ENCODE data around the gene UBL3.

Gene UBL3

GRCh38 chr13:29858231-29858630, 7.8 kb upstream of the UBL3 start:
- in situ Hi-C loops (cut with MboI; ENCODE audit: low sequenced_read_pairs), result no loop called here

DNA sequence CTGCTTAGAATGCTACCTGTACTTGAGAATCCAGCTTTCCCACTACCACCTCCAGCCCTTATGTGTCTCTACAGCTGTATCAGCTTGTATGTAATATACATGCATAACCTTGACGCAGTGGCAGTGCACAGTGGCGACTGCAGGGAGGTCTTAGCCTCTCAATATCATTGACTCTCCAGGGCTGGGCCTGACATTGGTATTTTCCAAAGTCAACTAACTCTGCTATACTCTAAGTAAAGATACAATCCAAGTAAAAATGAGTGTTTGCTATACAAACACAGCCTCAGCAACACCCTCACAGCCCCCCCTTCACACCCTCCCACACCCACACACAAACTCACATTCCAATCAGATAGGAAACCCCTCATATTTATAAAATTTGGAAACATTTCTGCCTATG, 6.7 kb upstream of the UBL3 start:
- in situ Hi-C loops (cut with MboI; ENCODE audit: low sequenced_read_pairs), result no loop called here

GRCh38 chr13:29856426-29856825, 6.0 kb upstream of the UBL3 start:
- in situ Hi-C loops (cut with MboI; ENCODE audit: low sequenced_read_pairs), result no loop called here

- in situ Hi-C loops (cut with MboI; ENCODE audit: low sequenced_read_pairs), result no loop called here
These were observed 5.4 kb upstream of the UBL3 start for GRCh38 chr13:29855784-29856183.

DNA sequence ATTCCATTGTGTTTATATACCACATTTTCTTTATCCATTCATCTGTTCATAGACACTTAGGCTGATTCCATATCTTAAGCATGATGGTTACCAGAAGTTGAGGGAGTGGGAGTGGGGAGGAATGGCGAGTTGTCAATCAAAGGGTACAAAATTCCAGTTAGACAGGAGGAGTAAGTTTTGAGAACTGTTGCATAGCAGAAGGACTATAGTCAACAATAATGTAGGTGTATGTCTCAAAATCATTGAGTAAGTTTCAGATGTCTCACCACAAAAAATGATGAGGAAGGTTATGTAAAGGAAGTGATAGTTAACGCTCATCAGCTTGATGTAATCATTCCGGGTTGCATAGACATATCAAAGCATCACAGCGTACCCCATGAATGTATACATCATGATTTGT, 4.6 kb upstream of the UBL3 start:
- in situ Hi-C loops (cut with MboI; ENCODE audit: low sequenced_read_pairs), result no loop called here

- in situ Hi-C loops (cut with MboI; ENCODE audit: low sequenced_read_pairs), result no loop called here
These were observed 2.7 kb upstream of the UBL3 start for GRCh38 chr13:29853131-29853530.

DNA sequence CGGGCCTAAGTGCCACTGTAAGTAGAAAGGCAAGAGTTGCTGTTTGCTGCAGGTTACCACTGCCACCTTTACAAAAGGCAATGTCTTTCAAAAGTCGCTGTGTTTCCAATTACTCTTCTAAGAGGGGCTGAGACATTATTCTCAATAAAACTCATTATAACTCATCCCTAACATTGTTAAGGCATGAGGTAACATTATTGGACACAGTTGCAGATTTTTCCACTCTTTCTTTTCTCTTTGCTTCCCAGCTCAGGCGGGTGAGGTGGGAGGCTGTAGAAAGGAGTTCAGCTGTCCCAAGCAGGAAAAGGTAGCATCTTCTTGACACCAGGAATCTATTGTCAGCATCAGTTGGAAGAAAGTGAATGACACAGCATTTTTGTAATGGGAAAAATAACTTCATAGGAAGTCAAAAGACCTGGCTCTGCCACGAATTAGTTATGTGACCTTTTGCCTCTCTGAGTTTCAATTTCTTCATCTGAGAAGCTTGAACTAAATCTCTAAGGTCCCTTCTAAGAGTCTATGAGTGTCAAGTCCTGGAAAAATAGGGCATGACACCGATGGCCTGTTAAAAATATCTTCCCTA, 2.1 kb upstream of the UBL3 start:
- in situ Hi-C loops (cut with MboI; ENCODE audit: low sequenced_read_pairs), result no loop called here

DNA sequence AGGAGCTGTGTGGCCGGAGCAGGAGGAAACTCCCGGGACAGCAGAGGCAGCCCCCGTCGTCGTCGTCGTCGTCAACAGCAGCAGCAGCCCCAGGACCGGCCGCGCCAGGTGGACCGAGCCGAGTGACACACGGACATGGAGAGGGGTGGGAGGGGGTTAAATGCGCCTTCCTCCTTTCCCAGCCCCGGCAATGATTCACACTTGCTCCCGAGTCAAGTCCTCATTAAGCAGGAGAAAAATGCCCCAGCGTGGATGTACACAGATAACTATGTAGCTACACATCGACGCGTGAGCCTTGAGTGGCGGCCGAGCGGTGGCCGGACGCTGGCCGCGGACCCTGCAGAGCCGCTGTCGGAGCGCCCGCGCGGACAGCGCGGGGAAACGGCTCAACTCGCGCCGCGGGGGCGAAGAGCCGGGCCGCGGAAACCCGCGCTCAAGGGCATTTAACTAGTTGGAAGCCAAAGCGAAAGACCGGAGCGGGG, 645 bp downstream of the UBL3 start:
- in situ Hi-C loops (cut with MboI; ENCODE audit: low sequenced_read_pairs), result no loop called here

- in situ Hi-C loops (cut with MboI; ENCODE audit: low sequenced_read_pairs), result no loop called here
These were observed 1.3 kb downstream of the UBL3 start for GRCh38 chr13:29849071-29849631.

- in situ Hi-C loops (cut with MboI; ENCODE audit: low sequenced_read_pairs), result no loop called here
These were observed 2.9 kb downstream of the UBL3 start for GRCh38 chr13:29847501-29847983.

DNA sequence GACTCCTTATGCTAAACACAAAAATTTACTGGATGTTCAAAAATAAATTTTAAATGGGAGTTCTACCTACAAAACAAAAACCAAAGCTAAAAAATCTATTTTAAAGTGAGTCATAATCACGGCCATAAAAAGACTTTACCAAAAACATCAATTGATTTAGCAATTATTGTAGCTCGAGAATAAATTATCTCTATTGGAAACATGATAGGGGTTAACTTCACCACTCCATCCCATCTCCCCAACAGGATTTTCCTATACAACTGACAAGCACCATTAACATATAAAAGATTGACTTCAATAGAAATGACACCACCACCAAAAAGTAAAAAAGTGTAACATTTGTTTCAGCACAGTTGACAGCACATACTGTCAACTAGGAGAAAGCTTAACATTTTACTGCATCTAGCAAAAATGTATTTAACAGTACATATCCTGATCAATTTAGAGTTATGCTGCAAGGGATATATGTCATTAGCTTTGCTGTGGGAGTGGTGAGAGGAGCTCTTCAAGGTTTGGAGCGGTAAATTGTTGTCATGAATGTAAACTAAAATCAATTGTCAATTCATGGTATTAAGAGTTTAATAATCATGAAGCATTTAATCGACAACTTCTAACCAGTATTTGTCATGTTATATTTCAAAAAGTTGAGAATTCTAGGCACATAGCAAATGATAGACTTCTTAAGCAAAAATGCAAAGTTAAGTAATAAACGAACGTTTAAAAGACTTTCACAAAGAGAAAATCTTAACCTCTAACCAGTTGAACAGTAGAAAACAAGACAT, 3.8 kb downstream of the UBL3 start:
- in situ Hi-C loops (cut with MboI; ENCODE audit: low sequenced_read_pairs), result no loop called here

DNA sequence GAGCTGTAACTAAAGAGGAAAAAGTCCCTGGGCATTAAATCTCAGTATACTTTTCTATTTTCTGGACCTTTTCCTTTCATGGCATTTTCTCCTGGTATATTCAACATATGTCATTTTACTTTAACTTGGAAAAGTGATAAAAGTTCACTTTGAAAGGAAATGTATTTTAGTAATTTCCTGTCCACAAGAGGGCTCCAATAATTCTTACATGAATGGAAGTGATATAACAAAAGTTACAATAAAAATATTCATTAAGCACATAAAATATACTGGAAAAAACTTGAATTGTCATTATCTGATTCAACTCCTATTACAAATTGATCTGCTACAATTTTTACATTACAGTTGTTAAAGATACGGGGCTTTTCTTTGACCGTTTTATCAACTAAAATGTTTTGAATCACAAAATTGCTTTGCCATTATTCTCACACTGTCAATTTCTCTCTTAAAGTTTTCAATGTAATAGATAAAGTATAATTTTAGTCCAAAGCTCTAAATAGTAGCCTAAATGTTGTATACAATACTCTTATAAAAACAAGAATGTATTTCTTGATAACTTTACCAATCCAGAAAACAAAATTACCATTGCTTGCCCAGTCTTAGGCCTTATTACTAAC, 4.9 kb downstream of the UBL3 start:
- in situ Hi-C loops (cut with MboI; ENCODE audit: low sequenced_read_pairs), result no loop called here

- in situ Hi-C loops (cut with MboI; ENCODE audit: low sequenced_read_pairs), result no loop called here
These were observed 6.0 kb downstream of the UBL3 start for GRCh38 chr13:29844441-29844840.

DNA sequence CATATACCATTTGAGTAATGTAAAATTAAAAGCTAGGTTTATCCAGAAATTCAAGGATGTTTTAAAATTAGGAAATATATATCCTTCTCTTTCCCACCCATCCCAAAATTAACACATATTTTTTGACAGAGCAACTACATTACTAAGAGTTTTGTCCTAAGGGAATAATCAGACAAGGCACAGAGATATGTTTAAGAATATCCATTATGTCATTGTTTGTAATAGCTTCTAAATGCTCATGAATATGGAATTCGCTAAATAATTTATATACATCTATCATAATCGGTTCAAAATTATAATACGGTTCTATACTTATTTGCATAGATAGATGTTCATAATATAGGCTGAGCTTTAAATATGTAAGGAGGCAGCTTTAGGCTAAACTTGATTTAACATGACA, 9.8 kb downstream of the UBL3 start:
- in situ Hi-C loops (cut with MboI; ENCODE audit: low sequenced_read_pairs), result no loop called here

GRCh38 chr13:29835280-29836061, 14.9 kb downstream of the UBL3 start:
- in situ Hi-C loops (cut with MboI; ENCODE audit: low sequenced_read_pairs), result no loop called here

- in situ Hi-C loops (cut with MboI; ENCODE audit: low sequenced_read_pairs), result no loop called here
These were observed 17.6 kb downstream of the UBL3 start for GRCh38 chr13:29832761-29833298.

- in situ Hi-C loops (cut with MboI; ENCODE audit: low sequenced_read_pairs), result no loop called here
These were observed 20.4 kb downstream of the UBL3 start for GRCh38 chr13:29830000-29830399.

- in situ Hi-C loops (cut with MboI; ENCODE audit: low sequenced_read_pairs), result no loop called here
These were observed 31.3 kb downstream of the UBL3 start for GRCh38 chr13:29819143-29819542.

DNA sequence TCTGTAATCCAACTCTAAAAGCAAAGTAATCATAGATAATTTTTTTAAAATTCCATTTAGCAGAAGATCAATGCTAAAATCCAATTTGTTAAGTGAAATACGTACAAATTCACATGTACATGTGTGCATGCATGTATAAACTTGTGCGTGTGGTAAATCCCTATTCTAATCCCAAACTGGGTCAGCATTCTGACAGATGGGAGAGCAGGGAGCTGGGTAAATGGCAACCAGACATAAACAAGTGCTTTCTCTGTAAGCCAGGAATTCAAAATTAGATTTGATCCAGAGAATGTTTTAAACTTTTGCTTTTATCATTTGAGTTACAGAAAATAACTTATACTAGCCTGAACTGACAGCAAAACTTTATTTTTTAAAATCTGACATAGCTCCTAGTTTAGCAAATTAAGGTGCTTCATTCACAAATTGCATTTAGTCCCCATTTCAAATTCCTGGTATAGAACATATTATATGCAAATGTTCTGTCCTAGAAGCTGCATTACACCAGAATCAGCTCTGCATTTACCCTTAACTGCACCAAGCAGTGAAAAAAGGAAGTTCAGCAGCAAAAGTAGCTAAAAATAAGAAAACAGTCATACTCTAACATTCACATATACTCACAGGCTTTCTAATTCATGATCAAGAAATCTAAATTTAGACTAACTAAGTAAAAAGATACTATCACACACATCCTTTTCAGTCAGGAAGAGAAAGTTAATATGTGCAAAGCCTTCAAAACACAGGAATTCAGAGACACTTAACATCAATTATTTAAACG, 32.6 kb downstream of the UBL3 start:
- in situ Hi-C loops (cut with MboI; ENCODE audit: low sequenced_read_pairs), result no loop called here

GRCh38 chr13:29816715-29817114, 33.7 kb downstream of the UBL3 start:
- in situ Hi-C loops (cut with MboI; ENCODE audit: low sequenced_read_pairs), result no loop called here

Measured in HL-60/S4 treated with retinoic acid at 250 ng/mL for 4 days and 3 days (cell line).